H1 (cell line): Measurements from ENCODE around the gene FAM120B. TPM values are rescaled to one million over a fixed set of nuclear protein-coding genes. Genes with fewer than 3 reads are reported as not detected.

Experiments
- CTCF ChIA-PET: fragments of 300-600 bp; sonication (Branson Sonifier 250); formaldehyde crosslinking; loops from one replicate; lab custom pipeline; 2021; ENCODE audit not compliant: partially characterized antibody; lab: Charles Lee
- POLR2A ChIA-PET: fragments of 300-600 bp; sonication (Branson Sonifier 250); formaldehyde crosslinking; loops from one replicate; lab custom pipeline; 2021; ENCODE audit warnings: inconsistent platforms; ENCODE audit not compliant: partially characterized antibody; lab: Charles Lee
- DNase-seq, 2 experiments: peaks; one replicate each; pipeline versions ENCODE4 v3.0.0 to v3.0.0-alpha.2; 2010 to 2022; ENCODE audit warnings: low spot score in 2 of 2, low read depth in 1 of 2, mixed read lengths in 1 of 2
- FAIRE-seq: peaks from 2 replicates; lab custom pipeline; 2011; peaks lifted over from hg19 to GRCh38; lab: Jason Lieb, UNC
- H2AFZ ChIP-seq: 2 replicates; pipeline ENCODE4 v1.8.1; 2012; ENCODE audit warnings: low read length, inconsistent platforms
- H2AK5ac ChIP-seq: 2 replicates; pipeline ENCODE4 v1.6.1; 2013; ENCODE audit warnings: low read depth, low read length
- H2BK120ac ChIP-seq: replicated peaks from 2 replicates; pipeline ENCODE3; 2013; ENCODE audit warnings: low read depth, low read length, inconsistent platforms
- H2BK12ac ChIP-seq: 2 replicates; pipeline ENCODE4 v1.6.1; 2013; ENCODE audit warnings: low read depth, low read length
- H2BK15ac ChIP-seq: 2 replicates; pipeline ENCODE4 v1.6.1; 2013; ENCODE audit warnings: low read length
- H2BK20ac ChIP-seq: 2 replicates; pipeline ENCODE4 v1.6.1; 2013; ENCODE audit warnings: low read length
- H2BK5ac ChIP-seq: 2 replicates; pipeline ENCODE4 v1.6.1; 2013; ENCODE audit warnings: low read depth, low read length
- H3K14ac ChIP-seq: 2 replicates; pipeline ENCODE4 v1.6.1; 2013; ENCODE audit warnings: inconsistent platforms; ENCODE audit not compliant: insufficient read length
- H3K18ac ChIP-seq: 2 replicates; pipeline ENCODE4 v1.6.1; 2013; ENCODE audit warnings: low read length; ENCODE audit errors: extremely low read depth
- H3K23ac ChIP-seq: 2 replicates; pipeline ENCODE4 v1.6.1; 2013; ENCODE audit warnings: inconsistent platforms; ENCODE audit not compliant: insufficient read length
- H3K23me2 ChIP-seq: 2 replicates; pipeline ENCODE4 v1.6.1; 2013; ENCODE audit warnings: low read depth, low read length
- H3K27ac ChIP-seq: 2 replicates; pipeline ENCODE4 v1.6.1; 2011; ENCODE audit warnings: low read depth, low read length, inconsistent platforms
- H3K27me3 ChIP-seq, 4 experiments: replicated peaks in 1 of 4; 1 replicate in 1 of 4; 2 replicates in 3 of 4; pipeline versions ENCODE4 v1.6.1 to v1.8.1; 2011 to 2013; ENCODE audit warnings: low read length in 3 of 4, mild to moderate bottlenecking in 3 of 4, inconsistent platforms in 2 of 4, mixed read lengths in 2 of 4, moderate library complexity in 1 of 4; ENCODE audit not compliant: control insufficient read depth in 3 of 4, insufficient read depth in 3 of 4; ENCODE audit errors: extremely low read depth in 1 of 4
- H3K36me3 ChIP-seq, 4 experiments: 2 replicates each; pipeline versions ENCODE4 v1.6.1 to v1.8.1; 2011 to 2013; ENCODE audit warnings: mild to moderate bottlenecking in 4 of 4, low read length in 3 of 4, moderate library complexity in 2 of 4, control low read depth in 1 of 4, inconsistent platforms in 1 of 4; ENCODE audit not compliant: insufficient read depth in 4 of 4, control insufficient read depth in 2 of 4
- H3K4ac ChIP-seq: replicated peaks from 2 replicates; pipeline ENCODE3; 2013; ENCODE audit warnings: low read length, low read depth, mixed read lengths, inconsistent platforms; ENCODE audit not compliant: insufficient read length
- H3K4me1 ChIP-seq, 4 experiments: replicated peaks in 1 of 4; 1 replicate in 1 of 4; 2 replicates in 3 of 4; pipeline versions ENCODE4 v1.6.1 to v1.8.1; 2011 to 2013; ENCODE audit warnings: low read length in 3 of 4, inconsistent platforms in 2 of 4, mixed read lengths in 1 of 4; ENCODE audit not compliant: insufficient read depth in 4 of 4, control insufficient read depth in 3 of 4
- H3K4me2 ChIP-seq, 2 experiments: 2 replicates each; pipeline versions ENCODE4 v1.6.1 to v1.8.1; 2011 to 2013; ENCODE audit warnings: low read depth in 2 of 2, low read length in 2 of 2, control low read depth in 1 of 2, inconsistent platforms in 1 of 2, mild to moderate bottlenecking in 1 of 2; ENCODE audit not compliant: insufficient read depth in 1 of 2
- H3K4me3 ChIP-seq, 4 experiments: fragments of 200-600, 300-600 bp in 1 of 4; sonication (generic), shearing (Covaris generic), sonication (Bioruptor Twin) in 1 of 4; 2 replicates each; pipeline versions ENCODE4 v1.5.1 to v1.8.1; 2011 to 2016; ENCODE audit warnings: low read length in 4 of 4, low read depth in 3 of 4, control low read depth in 2 of 4, inconsistent platforms in 2 of 4, mild to moderate bottlenecking in 2 of 4, mixed read lengths in 1 of 4, moderate library complexity in 1 of 4; ENCODE audit not compliant: insufficient read depth in 2 of 4; ENCODE audit errors: extremely low read depth in 1 of 4
- H3K56ac ChIP-seq: replicated peaks from 2 replicates; pipeline ENCODE3; 2013; ENCODE audit warnings: low read depth, mild to moderate bottlenecking, mixed read lengths, low read length, inconsistent platforms; ENCODE audit not compliant: insufficient read length
- H3K79me1 ChIP-seq: 2 replicates; pipeline ENCODE4 v1.6.1; 2013; ENCODE audit warnings: low read depth, low read length, control low read depth
- H3K79me2 ChIP-seq, 2 experiments: 2 replicates each; pipeline versions ENCODE4 v1.6.1 to v1.8.1; 2012 to 2013; ENCODE audit warnings: low read length in 2 of 2, mild to moderate bottlenecking in 2 of 2, inconsistent platforms in 1 of 2; ENCODE audit not compliant: insufficient read depth in 2 of 2, control insufficient read depth in 1 of 2
- H3K9ac ChIP-seq, 4 experiments: replicated peaks in 1 of 4; 1 replicate in 1 of 4; 2 replicates in 3 of 4; pipeline versions ENCODE4 v1.6.1 to v1.8.1; 2011 to 2013; ENCODE audit warnings: low read depth in 3 of 4, low read length in 3 of 4, control low read depth in 2 of 4, mild to moderate bottlenecking in 2 of 4, moderate library complexity in 2 of 4, inconsistent platforms in 1 of 4; ENCODE audit errors: extremely low read depth in 1 of 4
- H3K9me3 ChIP-seq, 2 experiments: 2 replicates each; pipeline versions ENCODE4 v1.6.1 to v1.8.1; 2012 to 2013; ENCODE audit warnings: mild to moderate bottlenecking in 2 of 2, moderate library complexity in 2 of 2, control low read depth in 1 of 2, inconsistent platforms in 1 of 2, low read depth in 1 of 2, low read length in 1 of 2, mixed read lengths in 1 of 2; ENCODE audit not compliant: insufficient read depth in 2 of 2
- H4K20me1 ChIP-seq, 2 experiments: replicated peaks in 1 of 2; 2 replicates each; pipeline versions ENCODE3 to v1.8.1; 2011 to 2013; ENCODE audit warnings: inconsistent platforms in 2 of 2, low read length in 2 of 2, mild to moderate bottlenecking in 1 of 2; ENCODE audit not compliant: insufficient read depth in 2 of 2, control insufficient read depth in 1 of 2
- H4K5ac ChIP-seq: 2 replicates; pipeline ENCODE4 v1.6.1; 2013; ENCODE audit warnings: low read length, low read depth, mixed read lengths, inconsistent platforms; ENCODE audit not compliant: insufficient read length
- H4K8ac ChIP-seq: 2 replicates; pipeline ENCODE4 v1.8.0; 2013; ENCODE audit warnings: mild to moderate bottlenecking, moderate library complexity, low read length, inconsistent platforms; ENCODE audit not compliant: insufficient read depth; ENCODE audit errors: extremely low read depth
- H4K91ac ChIP-seq: replicated peaks from 2 replicates; pipeline ENCODE3; 2013; ENCODE audit warnings: low read length, mixed read lengths, inconsistent platforms; ENCODE audit not compliant: insufficient read length
- BACH1 ChIP-seq: IDR thresholded peaks from 2 replicates; pipeline ENCODE4 v1.6.1; 2012; ENCODE audit warnings: low read length, improper control_type of control experiment
- CBX5 ChIP-seq: fragments of 300-800, 300-1000 bp; sonication (generic); IDR thresholded peaks from 2 replicates; pipeline ENCODE4 v1.7.1; 2016; ENCODE audit warnings: antibody characterized with exemption, low read length, low read depth
- FOSL1 ChIP-seq: IDR thresholded peaks from 2 replicates; pipeline ENCODE4 v1.6.1; 2011; ENCODE audit warnings: mild to moderate bottlenecking, low read depth, low read length, moderate library complexity; ENCODE audit not compliant: insufficient read depth
- HDAC6 ChIP-seq: IDR thresholded peaks from one replicate; pipeline ENCODE4 v1.7.1; 2012; ENCODE audit warnings: low read depth, mild to moderate bottlenecking, inconsistent platforms, low read length, moderate library complexity
- SUZ12 ChIP-seq: fragments of 200-600 bp; sonication (generic); IDR thresholded peaks from 2 replicates; pipeline ENCODE4 v1.6.1; 2012; ENCODE audit warnings: mild to moderate bottlenecking, inconsistent platforms, low read length, moderate library complexity, mixed read lengths
- TCF12 ChIP-seq: IDR thresholded peaks from 2 replicates; pipeline ENCODE4 v1.6.1; 2011; ENCODE audit warnings: low read depth, mild to moderate bottlenecking, low read length
- WGBS, 2 experiments: shearing (Covaris generic) in 1 of 2; methylation state at CpG; one replicate each; pipeline versions ENCODE4 v1.1.6 to v1.1.7; 2013 to 2015; ENCODE audit warnings: low lambda C conversion rate in 2 of 2, mixed read lengths in 2 of 2, inconsistent platforms in 1 of 2, low coverage in 1 of 2, missing lambda C conversion rate in 1 of 2; ENCODE audit not compliant: insufficient replicate concordance in 2 of 2, insufficient coverage in 1 of 2, insufficient read length in 1 of 2; ENCODE audit errors: extremely low coverage in 1 of 2, missing lambda C conversion rate in 1 of 2; 5-methylcytosine and 5-hydroxymethylcytosine counted together
- polyA plus RNA-seq, 7 experiments: library from polyadenylated mRNA; depleted of rRNA in 3 of 7; stranded (reverse) in 5 of 7; unstranded in 2 of 7; fragments of >200 nt in 5 of 7; fragments of 200-250 nt in 2 of 7; gene quantifications; 1 replicate in 5 of 7; 2 replicates in 1 of 7; 4 replicates in 1 of 7; pipeline versions ENCODE4 v1.2.1 to v1.2.3, GENCODE V29; 2011 to 2013; ENCODE audit warnings: missing spikeins in 2 of 7, mixed read lengths in 2 of 7
- total RNA-seq: library from RNA; stranded (reverse); fragmentation: NEBNext Ultra II Directional; extraction: Animal tissue kit (Norgen Biotek cat#: 25700); gene quantifications from 2 replicates; pipeline ENCODE4 v1.2.1, GENCODE V29; 2021

Gene FAM120B
- total and polyA plus RNA-seq, 2 of the 8 experiments (the other 6 are each of a cell fraction or from before 2014, with no cell fraction given): 5.1 to 12.5 TPM

DNA sequence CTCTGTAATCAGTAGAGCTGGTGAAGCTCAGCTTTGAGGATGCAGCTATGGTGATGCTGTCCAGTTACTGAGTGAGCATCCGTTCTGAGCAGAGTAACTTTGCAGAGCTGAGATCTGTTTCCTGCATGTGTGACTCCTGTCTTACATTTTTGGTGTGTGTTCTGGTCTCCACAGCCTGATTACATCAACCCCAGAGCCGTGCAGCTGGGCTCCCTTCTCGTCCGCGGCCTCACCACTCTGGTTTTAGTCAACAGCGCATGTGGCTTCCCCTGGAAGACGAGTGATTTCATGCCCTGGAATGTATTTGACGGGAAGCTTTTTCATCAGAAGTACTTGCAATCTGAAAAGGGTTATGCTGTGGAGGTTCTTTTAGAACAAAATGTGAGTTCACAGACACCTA lies 81.6 kb downstream of the FAM120B start:
- Histone ChIP-seq H3K14ac (no peak overlapping the region), H2BK12ac (no peak overlapping the region), H3K4me1 (peaks cover 0 to 3% (median 0%) of the 10 kb centered on the region in 4 experiments; a peak in 1 of 7 replicates), H2AK5ac (no peak overlapping the region), H2BK5ac (no peak overlapping the region), H2BK120ac (no peak overlapping the region), H3K4me3 (no peak overlapping the region), H3K27ac (no peak overlapping the region), H3K36me3 (no peaks in the 10 kb centered on the region; a peak in 1 of 8 replicates), H2BK20ac (no peak overlapping the region), H3K23me2 (no peaks in the 10 kb centered on the region), H4K5ac (no peak overlapping the region), H3K9me3 (no peaks in the 10 kb centered on the region), H4K91ac (no peak overlapping the region), H3K79me2 (no peaks in the 10 kb centered on the region), H3K4me2 (no peak overlapping the region), H4K20me1 (peaks cover 0 to 2% of the 10 kb centered on the region in 2 experiments), H2BK15ac (no peak overlapping the region), H3K9ac (no peak overlapping the region), H3K23ac (no peak overlapping the region), H2AFZ (no peak overlapping the region), H3K4ac (no peak overlapping the region), H3K18ac (no peak overlapping the region), H3K56ac (no peak overlapping the region), H3K79me1 (no peaks in the 10 kb centered on the region), H4K8ac (no peak overlapping the region; the same call in 1 of the 2 replicates), H3K27me3 (no peaks in the 10 kb centered on the region)
- FAIRE-seq (no peak), DNase-seq (no peak)
- TF ChIP-seq CBX5: no peak
- TF ChIP-seq BACH1: no peak
- no peak for TF ChIP-seq HDAC6
- no peak for TF ChIP-seq SUZ12
- TF ChIP-seq FOSL1: no peak
- TF ChIP-seq TCF12: no peak
- ChIA-PET CTCF (interaction anchor here (1.2 to 1.8 kb wide), 4 partner anchors 16 to 142 kb away, joined by 3 to 5 read pairs (median 4); no protein-coding TSS in a partner anchor), POLR2A (no interaction called here)
- WGBS, 2 experiments: 95% methylated on average over 8 of the region's 8 CpGs; no CpG with 5 or more reads in 1 of the 2 experiments
